ENCODE measurements around the gene MPPED1. TPM values are rescaled to one million over a fixed set of nuclear protein-coding genes. Genes with fewer than 3 reads are reported as not detected.

Gene MPPED1
- total RNA-seq, 1 donor from 2014 or later, result 1.7 TPM

DNA sequence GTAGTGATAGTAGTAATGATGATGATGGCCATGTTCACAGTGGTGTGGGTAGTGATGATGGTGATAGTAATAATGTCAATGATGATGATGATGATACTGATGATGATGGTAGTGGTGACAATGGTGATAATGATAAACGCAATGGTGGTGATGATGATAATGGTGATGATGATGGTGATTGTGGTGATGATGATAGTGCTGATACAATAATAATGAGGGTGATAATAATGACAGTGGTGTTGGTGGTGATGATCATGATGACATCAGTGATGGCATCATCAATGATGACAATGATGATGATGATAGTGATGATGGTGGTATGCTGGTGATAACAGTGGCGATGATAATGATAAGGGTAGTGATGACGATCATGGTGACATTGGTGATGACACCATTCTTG lies 92.3 kb downstream of the MPPED1 start:
- Mint-ChIP-seq H3K27me3 (ENCODE audit: low read depth) (no peaks in the 10 kb centered on the region), H3K9me3 (no peaks in the 10 kb centered on the region), H3K36me3 (ENCODE audit: low read depth) (no peaks in the 10 kb centered on the region), H3K4me3 (no peak overlapping the region), H3K4me1 (no peaks in the 10 kb centered on the region), H3K27ac (ENCODE audit: unreplicated experiment) (no peak overlapping the region)
- TF ChIP-seq, protein P1, sequence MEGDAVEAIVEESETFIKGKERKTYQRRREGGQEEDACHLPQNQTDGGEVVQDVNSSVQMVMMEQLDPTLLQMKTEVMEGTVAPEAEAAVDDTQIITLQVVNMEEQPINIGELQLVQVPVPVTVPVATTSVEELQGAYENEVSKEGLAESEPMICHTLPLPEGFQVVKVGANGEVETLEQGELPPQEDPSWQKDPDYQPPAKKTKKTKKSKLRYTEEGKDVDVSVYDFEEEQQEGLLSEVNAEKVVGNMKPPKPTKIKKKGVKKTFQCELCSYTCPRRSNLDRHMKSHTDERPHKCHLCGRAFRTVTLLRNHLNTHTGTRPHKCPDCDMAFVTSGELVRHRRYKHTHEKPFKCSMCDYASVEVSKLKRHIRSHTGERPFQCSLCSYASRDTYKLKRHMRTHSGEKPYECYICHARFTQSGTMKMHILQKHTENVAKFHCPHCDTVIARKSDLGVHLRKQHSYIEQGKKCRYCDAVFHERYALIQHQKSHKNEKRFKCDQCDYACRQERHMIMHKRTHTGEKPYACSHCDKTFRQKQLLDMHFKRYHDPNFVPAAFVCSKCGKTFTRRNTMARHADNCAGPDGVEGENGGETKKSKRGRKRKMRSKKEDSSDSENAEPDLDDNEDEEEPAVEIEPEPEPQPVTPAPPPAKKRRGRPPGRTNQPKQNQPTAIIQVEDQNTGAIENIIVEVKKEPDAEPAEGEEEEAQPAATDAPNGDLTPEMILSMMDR (conservative IDR thresholded peaks at IDR 0.05), result no peak
- no peak for DNase-seq (ENCODE audit: low read depth, low spot score)

DNA sequence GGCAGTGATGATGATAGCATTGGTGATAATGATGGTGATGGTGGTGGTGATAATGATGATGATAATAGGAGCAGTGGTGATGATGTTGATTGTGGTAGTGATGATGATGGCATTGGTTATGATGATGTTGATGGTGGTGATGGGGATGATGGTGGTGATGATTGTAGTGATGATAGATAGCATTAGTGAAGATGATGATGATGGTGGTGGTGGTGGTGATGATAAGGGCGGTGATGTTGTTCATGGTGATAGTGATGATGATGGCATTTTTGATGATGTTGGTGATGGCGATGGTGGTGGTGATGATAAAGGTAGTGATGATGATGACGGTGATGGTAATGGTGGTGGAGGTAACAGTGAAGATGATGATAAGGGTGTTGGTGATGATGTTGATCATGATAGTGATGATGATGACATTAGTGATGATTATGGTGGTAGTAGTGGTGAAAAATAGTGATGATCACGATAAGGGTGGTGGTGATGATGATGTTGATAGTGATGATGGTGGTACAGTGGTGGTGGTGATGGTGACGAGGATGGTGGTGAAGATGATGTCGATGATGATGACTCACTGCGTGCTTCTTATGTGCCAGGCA lies 93.0 kb downstream of the MPPED1 start:
- Mint-ChIP-seq H3K4me3 (no peak overlapping the region), H3K27me3 (ENCODE audit: low read depth) (no peaks in the 10 kb centered on the region), H3K9me3 (no peaks in the 10 kb centered on the region), H3K36me3 (ENCODE audit: low read depth) (no peaks in the 10 kb centered on the region), H3K27ac (ENCODE audit: unreplicated experiment) (no peak overlapping the region), H3K4me1 (no peaks in the 10 kb centered on the region)
- DNase-seq (ENCODE audit: low read depth, low spot score), result no peak
- TF ChIP-seq, protein P1 (conservative IDR thresholded peaks at IDR 0.05), result no peak

- no peaks in the 10 kb centered on the region for H3K36me3 Mint-ChIP-seq (ENCODE audit: low read depth)
- no peak overlapping the region for H3K27ac Mint-ChIP-seq (ENCODE audit: unreplicated experiment)
- TF ChIP-seq, protein P1 (conservative IDR thresholded peaks at IDR 0.05), result no peak
- DNase-seq (ENCODE audit: low read depth, low spot score), result no peak
- H3K27me3 Mint-ChIP-seq (ENCODE audit: low read depth), result no peaks in the 10 kb centered on the region
- no peaks in the 10 kb centered on the region for H3K9me3 Mint-ChIP-seq
- no peak overlapping the region for H3K4me3 Mint-ChIP-seq
- no peaks in the 10 kb centered on the region for H3K4me1 Mint-ChIP-seq
Measured at GRCh38 chr22:43505423-43505822, 93.6 kb downstream of the MPPED1 start.

DNA sequence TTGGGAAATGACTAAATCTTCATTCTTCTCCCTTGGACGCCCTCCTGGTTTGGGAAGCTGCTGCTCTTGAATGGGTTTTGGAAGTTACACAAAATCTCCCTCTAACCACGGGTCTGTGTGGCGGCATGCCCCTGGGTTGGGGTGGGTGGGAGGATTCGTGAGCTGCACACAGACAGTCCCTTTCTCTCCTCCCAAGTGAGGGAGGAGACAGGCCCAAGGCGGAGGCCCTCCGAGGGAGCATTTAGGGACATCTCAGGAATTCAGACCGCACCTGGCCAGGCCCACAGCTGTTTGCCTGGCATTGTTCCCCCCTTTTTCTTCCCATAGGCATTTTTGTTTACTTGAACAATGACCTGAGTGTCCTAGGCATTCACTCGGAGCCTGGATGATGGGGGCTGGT lies 94.1 kb downstream of the MPPED1 start:
- Mint-ChIP-seq H3K4me1 (no peaks in the 10 kb centered on the region), H3K36me3 (ENCODE audit: low read depth) (no peaks in the 10 kb centered on the region), H3K27me3 (ENCODE audit: low read depth) (no peaks in the 10 kb centered on the region), H3K9me3 (no peaks in the 10 kb centered on the region), H3K27ac (ENCODE audit: unreplicated experiment) (no peak overlapping the region), H3K4me3 (no peak overlapping the region)
- no peak for DNase-seq (ENCODE audit: low read depth, low spot score)
- TF ChIP-seq, protein P1 (conservative IDR thresholded peaks at IDR 0.05), result no peak

GRCh38 chr22:43506487-43506886 lies 94.7 kb downstream of the MPPED1 start:
- no peaks in the 10 kb centered on the region for H3K36me3 Mint-ChIP-seq (ENCODE audit: low read depth)
- no peaks in the 10 kb centered on the region for H3K27me3 Mint-ChIP-seq (ENCODE audit: low read depth)
- no peak overlapping the region for H3K27ac Mint-ChIP-seq (ENCODE audit: unreplicated experiment)
- DNase-seq (ENCODE audit: low read depth, low spot score), result no peak
- H3K4me3 Mint-ChIP-seq, result no peak overlapping the region
- no peaks in the 10 kb centered on the region for H3K4me1 Mint-ChIP-seq
- no peaks in the 10 kb centered on the region for H3K9me3 Mint-ChIP-seq
- TF ChIP-seq, protein P1 (conservative IDR thresholded peaks at IDR 0.05), result no peak
